Measurements from ENCODE around the gene ARPC5.
A peak's percentile ranks its signal among the peaks of the same experiment; 100 is the strongest.

The ARPC5 gene

DNA sequence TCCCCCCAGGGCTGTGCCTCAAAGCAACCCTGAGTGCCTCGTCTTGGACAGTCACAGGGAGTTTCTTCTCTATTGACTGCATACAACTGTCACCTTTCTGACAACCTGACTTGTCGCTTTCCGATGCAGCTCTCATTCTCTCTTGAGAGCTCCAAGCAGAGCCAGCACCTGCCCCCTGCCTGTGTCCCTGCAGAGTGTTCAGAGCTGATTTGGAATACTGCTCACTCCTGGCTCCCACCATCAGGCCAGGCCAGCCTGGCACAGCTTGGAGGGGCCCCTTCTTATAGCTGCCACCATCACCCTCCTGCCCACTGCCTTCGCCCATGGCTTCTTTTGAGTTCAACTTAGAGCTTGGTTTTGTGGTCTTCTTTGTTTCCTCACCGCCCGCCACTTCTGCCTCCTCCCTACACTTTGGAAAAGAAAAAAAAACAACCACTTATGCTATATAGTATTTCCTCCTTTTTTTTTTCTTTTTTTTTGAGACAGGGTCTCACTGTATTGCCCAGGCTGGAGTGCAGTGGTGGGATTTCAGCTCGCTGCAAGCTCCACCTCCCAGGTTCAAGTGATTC, 57.6 kb downstream of the ARPC5 start:
- H3K4me3 ChIP-seq (ENCODE audit: control insufficient read depth, low read depth, low read length): no peak overlapping the region
- DNase-seq (ENCODE audit: low read depth): no peak
- TF ChIP-seq, protein P1, sequence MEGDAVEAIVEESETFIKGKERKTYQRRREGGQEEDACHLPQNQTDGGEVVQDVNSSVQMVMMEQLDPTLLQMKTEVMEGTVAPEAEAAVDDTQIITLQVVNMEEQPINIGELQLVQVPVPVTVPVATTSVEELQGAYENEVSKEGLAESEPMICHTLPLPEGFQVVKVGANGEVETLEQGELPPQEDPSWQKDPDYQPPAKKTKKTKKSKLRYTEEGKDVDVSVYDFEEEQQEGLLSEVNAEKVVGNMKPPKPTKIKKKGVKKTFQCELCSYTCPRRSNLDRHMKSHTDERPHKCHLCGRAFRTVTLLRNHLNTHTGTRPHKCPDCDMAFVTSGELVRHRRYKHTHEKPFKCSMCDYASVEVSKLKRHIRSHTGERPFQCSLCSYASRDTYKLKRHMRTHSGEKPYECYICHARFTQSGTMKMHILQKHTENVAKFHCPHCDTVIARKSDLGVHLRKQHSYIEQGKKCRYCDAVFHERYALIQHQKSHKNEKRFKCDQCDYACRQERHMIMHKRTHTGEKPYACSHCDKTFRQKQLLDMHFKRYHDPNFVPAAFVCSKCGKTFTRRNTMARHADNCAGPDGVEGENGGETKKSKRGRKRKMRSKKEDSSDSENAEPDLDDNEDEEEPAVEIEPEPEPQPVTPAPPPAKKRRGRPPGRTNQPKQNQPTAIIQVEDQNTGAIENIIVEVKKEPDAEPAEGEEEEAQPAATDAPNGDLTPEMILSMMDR (conservative IDR thresholded peaks at IDR 0.05; ENCODE audit: control insufficient read depth, insufficient read depth, low read depth, low read length): no peak

DNA sequence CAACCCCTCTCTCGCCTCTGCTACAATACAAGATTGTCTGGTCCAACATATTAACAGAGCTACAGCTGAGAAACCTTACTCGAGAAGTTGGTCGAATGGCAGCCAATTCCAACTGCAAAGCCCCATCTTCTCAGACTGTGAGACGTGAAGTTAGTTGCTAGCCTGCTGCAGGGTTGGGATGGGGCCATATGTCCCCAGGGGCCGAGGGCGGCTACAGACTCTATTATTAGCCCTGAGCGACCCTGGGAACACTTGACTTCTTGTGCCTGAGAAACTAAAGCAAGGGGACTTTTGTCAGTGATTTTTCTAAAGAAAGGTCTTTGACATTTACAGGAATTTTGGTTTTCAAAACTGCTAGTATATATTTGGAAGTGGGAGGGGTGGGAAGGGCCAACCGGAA, 59.0 kb downstream of the ARPC5 start:
- TF ChIP-seq, protein P1 (conservative IDR thresholded peaks at IDR 0.05; ENCODE audit: control insufficient read depth, insufficient read depth, low read depth, low read length): no peak
- H3K4me3 ChIP-seq (ENCODE audit: control insufficient read depth, low read depth, low read length): no peak overlapping the region
- no peak for DNase-seq (ENCODE audit: low read depth)

DNA sequence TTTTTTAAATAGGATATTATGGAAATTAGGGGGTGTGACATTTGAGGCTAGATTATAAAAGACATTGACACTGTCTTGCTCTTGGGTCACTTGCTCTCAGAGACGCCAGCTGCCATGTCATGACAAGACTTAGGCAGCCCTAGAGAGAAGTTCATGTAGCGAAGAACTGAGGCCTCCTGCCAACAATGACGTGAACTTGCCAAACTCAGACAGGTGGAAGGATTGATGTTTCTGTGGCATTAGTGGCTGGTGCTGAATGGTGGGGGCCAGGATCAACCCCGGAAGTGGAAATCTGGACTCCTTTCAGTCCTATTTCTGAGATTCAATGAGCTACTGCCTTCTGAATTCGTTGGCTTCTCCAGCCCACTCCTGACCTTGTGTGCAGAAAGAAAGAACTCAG, 60.0 kb downstream of the ARPC5 start:
- H3K4me3 ChIP-seq (ENCODE audit: control insufficient read depth, low read depth, low read length): no peak overlapping the region
- DNase-seq (ENCODE audit: low read depth): no peak
- TF ChIP-seq, protein P1 (conservative IDR thresholded peaks at IDR 0.05; ENCODE audit: control insufficient read depth, insufficient read depth, low read depth, low read length): no peak

DNA sequence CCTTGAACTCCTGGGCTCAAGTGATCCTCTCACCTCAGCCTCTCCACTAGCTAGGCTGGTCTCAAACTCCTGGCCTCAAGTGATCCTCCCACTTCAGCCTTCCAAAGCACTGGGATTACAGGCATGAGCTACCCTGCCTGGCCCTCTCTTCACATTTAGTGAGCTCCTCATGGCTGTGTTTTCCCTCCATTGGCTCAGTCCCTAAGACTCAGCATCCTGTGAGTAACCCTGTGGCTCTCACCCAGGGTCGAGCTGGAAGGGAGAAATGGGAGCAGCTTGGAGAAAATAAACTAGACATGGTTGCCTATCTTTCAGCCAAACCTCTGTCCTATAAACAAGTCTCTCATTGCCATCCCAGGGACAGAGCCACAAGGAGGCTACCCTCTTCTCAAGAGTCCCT, 62.9 kb downstream of the ARPC5 start:
- no peak overlapping the region for H3K4me3 ChIP-seq (ENCODE audit: control insufficient read depth, low read depth, low read length)
- TF ChIP-seq, protein P1 (conservative IDR thresholded peaks at IDR 0.05; ENCODE audit: control insufficient read depth, insufficient read depth, low read depth, low read length): no peak
- DNase-seq (ENCODE audit: low read depth): peak; percentile 35

DNA sequence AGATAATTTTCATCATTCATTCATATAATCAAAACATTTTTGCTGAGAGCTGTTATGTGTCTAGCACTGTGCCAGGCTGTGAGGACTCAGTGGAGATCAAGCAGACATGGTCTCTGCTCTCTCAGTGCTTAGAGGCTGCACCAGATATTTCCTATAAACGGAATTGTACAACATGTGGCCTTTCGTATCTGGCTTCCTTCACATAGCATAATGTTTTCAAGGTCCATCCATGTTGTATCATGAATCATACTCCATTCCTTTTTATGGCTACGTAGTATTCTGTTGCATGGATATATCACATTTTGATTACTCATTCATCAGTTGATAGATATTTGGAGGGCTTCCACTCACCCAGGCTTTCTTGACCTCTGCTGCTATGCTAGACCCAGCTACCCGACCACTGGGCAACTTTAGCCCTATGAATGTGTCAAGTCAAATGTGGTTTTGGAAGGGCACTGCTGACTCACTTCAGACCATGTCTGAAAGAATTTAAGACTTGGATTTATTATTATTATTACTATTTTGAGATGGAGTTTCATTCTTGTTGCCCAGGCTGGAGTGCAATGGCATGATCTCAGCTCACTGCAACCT, 63.8 kb downstream of the ARPC5 start:
- TF ChIP-seq, protein P1 (conservative IDR thresholded peaks at IDR 0.05; ENCODE audit: control insufficient read depth, insufficient read depth, low read depth, low read length): no peak
- peak; percentile 59 for DNase-seq (ENCODE audit: low read depth)
- H3K4me3 ChIP-seq (ENCODE audit: control insufficient read depth, low read depth, low read length): no peak overlapping the region

All from fibroblast of mammary gland (primary cell).